Left ventricle myocardium superior (tissue), 1 donor: ENCODE results near the gene LMBR1L. TPM values are rescaled to one million over a fixed set of nuclear protein-coding genes. Genes with fewer than 3 reads are reported as not detected.
A peak's percentile ranks its signal among the peaks of the same experiment; 100 is the strongest.
"Not testable (repeated sequence)": the region's sequence is repeated elsewhere in the genome, so short reads cannot be mapped to it uniquely, and the experiment has no call there.

Source experiments
- ATAC-seq: fragments of 200-7000 bp; cut with Tn5 transposase; one replicate; pipeline ENCODE4 v1.9.1; 2020; ENCODE audit warnings: mild to moderate bottlenecking, moderate library complexity
- DNase-seq: peaks from one replicate; pipeline ENCODE4 v3.0.0-alpha.2; 2020
- intact Hi-C: fragments of 100-400 bp; cut with micrococcal nuclease; formaldehyde crosslinking; loops from one replicate; pipeline ENCODE4 v1.11.0; 2022
- long read RNA-seq: library from polyadenylated mRNA; unstranded; transcript quantifications from one replicate; pipeline ENCODE4 v2.0.0, GENCODE V29; 2021
- total RNA-seq: library from RNA; stranded (reverse); fragmentation: NEBNext Ultra II Directional; extraction: Animal tissue kit (Norgen Biotek cat#: 25700); gene quantifications from one replicate; pipeline ENCODE4 v1.2.1, GENCODE V29; 2021
- donor health status: DM: no; HTN: yes; CAD: no; lungs with severe emphysema.

The LMBR1L gene, protein sequence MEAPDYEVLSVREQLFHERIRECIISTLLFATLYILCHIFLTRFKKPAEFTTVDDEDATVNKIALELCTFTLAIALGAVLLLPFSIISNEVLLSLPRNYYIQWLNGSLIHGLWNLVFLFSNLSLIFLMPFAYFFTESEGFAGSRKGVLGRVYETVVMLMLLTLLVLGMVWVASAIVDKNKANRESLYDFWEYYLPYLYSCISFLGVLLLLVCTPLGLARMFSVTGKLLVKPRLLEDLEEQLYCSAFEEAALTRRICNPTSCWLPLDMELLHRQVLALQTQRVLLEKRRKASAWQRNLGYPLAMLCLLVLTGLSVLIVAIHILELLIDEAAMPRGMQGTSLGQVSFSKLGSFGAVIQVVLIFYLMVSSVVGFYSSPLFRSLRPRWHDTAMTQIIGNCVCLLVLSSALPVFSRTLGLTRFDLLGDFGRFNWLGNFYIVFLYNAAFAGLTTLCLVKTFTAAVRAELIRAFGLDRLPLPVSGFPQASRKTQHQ
- 30.7 TPM for total RNA-seq
- long read RNA-seq, partial matches to known transcripts, result 3 of 13 reads
- long read RNA-seq, other reads (novel, unspliced or antisense), result 8 of 13 reads

DNA sequence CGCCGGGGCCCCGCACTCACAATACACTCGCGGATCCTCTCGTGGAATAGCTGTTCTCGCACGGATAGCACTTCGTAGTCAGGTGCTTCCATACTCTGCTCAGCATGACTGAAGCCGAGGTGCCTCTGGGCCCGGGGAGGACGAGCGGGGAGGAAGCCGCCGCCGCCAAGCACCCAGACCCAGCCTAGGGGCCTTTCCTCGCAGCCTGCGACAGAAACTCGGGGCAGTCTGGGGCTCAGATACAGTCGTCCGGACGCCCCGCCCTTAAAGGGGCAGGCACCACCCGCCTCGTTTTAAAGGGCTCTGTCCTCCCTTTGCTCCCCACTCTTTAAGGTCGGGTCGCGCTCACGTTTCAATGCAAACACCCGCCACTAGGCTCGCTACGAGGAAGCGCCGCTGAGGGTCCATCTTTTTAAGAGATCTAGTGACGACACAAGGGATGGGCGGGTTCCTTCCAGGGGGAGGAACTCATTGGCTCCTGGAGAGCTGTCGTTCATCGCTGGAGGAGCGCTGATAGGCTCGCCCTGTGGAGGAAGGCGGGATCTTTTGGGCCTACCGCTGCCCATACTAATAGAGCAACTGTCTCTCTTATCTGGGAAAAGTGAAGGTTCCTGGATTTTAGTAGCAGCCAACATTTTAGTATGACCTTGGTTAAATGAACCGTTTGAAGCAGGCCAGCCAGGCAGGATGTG lies at the start of gene LMBR1L:
Gene LMBR1L (minus strand): TSS at position 384 of the 692 bp plus-strand sequence. CDS start 292 bp downstream, at position 92.
- peak; percentile 96 for ATAC-seq
- peak; percentile 95 for DNase-seq
- intact Hi-C loops, result no loop called here

DNA sequence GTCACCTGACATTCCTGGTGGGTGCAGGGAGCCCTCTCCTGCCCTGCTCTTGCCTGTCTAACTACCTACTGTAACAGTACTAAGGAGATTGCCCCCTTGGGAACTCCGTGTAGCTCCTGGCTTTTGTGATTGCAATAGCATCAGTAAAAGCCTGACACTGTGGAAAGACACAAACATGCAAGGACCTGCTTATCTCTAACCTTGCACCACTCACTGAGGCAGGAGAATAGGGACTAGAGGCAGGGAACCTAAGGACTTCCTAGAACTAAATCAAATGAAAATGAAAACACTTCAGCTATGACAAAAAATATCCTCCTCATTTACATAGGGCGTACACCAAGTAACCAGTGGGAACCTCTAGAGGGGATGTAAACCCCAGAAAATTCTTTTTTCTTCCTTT lies 49.8 kb upstream of the LMBR1L start:
- intact Hi-C loops, result no loop called here
- no peak for DNase-seq

DNA sequence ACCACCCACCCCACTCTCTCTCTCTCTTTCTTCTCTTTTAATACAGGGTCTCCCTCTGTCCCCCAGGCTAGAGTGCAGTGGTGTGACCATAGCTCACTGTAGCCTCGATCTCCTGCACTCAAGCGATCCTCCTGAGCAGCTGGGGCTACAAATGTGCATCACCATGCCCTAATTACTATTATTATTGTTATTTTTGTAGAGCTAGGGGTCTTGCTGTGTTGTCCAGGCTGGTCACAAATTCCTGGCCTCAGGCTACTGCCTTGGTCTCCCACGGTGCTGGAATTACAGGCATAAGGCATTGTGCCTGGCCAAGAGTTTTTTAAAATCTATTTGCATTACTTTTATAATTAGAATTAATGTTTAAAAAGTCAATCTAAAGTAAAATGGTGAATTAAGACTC lies 43.6 kb upstream of the LMBR1L start:
- intact Hi-C loops, result no loop called here
- ATAC-seq, result no peak
- no peak for DNase-seq

More for the DNA sequence above, 49.8 kb upstream of the LMBR1L start:
- ATAC-seq, result no peak

DNA sequence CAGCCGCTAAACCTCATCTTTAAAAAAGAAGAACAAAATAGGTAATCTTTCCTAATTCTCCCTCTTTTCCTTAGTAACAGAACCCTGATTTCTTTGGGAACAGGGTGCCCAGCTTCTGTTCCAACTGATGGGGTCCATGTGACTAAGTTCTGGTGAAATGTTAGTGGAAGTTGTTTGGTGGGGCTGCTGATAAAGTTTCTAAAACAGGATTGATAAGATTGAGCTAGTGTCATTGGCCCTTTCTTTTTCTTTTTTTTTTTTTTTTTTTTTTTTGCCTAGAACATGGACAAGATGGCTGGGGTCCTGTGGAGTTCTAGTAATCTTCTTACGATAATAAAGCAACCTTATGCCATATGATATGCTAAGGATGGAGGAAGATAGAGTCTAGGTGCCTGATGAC lies 36.7 kb upstream of the LMBR1L start:
- ATAC-seq (no peak), DNase-seq (no peak)
- intact Hi-C loops, result no loop called here

DNA sequence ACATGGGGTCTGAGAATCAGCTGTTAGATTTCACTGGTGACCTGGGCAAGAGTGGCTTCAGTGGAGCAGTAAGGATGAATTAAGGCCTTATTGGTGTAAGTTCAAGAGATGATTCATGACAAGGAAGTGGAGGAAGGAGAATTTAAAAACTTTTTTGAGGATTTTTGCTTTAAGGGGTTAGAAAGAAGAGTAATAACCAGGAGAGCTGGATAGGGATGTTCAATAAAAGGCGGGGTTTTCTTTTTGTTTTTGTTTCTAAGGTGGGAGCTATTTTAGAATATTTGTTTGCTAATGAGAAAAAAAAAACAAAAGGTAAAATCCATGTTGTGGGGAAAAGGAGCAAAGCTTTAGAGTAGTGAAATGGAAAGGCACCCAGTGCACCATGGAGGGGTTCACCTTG lies 35.8 kb upstream of the LMBR1L start:
- intact Hi-C loops, result no loop called here

DNA sequence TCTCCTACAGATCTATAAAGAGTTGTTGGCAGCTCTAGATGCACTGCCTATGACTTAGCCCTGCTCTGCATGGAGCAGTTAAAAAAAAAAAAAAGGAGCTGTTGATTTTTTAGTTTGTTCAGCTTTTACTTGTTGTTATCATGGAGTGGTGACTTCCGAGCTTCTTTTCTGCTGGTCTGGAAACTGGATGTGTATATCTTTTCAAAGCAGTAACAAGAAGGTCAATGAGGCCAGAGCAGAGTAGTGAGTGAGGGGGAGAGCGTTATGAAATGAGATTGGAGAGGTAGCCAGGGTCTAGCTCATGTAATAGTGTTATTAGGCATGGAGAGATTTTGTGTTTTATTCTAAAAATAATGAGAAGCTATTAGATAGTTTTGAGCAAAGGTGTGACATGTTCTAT lies 33.7 kb upstream of the LMBR1L start:
- no peak for DNase-seq
- intact Hi-C loops, result no loop called here
- ATAC-seq, result no peak

More for the DNA sequence above, 35.8 kb upstream of the LMBR1L start:
- no peak for ATAC-seq
- no peak for DNase-seq

DNA sequence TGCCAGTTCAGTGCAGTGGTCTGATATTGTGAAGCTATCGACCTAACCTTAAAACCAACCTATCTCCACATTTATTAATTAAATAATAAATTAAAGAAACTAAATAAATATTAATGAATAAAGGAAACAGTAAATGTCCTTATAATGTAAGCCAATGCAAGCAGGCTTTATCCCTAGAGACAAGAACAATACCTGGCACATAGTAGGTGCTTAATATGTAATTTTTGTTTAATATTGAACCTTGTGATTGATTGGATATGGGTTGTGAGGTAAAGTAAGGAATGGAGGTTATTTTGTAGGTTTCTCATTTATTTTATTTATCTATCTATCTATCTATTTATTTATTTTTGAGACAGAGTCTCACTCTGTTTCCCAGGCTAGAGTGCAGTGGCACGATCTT lies 28.4 kb upstream of the LMBR1L start:
- DNase-seq (no peak), ATAC-seq (no peak)
- intact Hi-C loops, result loop anchor here (10.0 kb wide), 1 partner anchor 96 kb away; no protein-coding TSS in a partner anchor

DNA sequence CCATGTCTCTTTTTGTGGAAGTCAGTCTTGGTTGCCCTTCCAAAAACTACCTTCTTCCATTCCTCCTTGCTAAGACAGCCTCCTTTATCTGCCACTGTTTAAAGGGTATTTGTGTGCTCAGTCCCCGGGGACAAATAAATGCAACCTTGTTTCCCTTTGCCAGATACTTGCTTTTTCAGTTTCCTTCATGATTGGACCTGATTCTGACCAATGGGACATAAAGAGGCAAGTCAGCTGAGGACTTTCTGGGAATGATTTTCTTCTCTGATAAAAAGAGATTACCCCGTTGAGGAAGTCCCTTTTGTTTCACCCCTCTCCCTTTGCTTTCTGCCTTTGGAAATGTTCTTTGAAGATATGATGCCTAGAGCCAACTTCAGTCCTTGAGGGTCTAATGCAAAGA lies 27.9 kb upstream of the LMBR1L start:
- ATAC-seq (no peak), DNase-seq (no peak)
- intact Hi-C loops, result loop anchor here (10.0 kb wide), 1 partner anchor 96 kb away; no protein-coding TSS in a partner anchor

DNA sequence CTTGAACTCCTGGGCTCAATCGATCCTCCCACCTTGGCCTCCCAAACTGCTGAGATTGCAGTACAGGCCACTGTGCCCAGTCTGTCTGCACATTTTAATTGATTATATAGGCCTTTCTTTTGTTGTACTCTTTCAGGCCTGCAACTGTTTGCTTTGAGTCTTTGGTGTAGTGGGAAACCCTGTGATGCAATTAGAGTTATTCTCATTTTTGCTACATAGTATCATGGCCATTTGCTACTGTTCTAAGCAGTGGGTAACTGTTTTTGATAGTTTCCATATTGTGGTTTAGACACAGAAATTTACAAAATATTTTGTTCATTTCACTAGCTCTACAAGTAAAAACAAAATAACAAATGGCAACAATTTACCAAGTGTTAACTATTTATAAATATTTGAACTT lies 26.8 kb upstream of the LMBR1L start:
- ATAC-seq (no peak), DNase-seq (no peak)
- intact Hi-C loops, result loop anchor here (10.0 kb wide), 1 partner anchor 97 kb away; no protein-coding TSS in a partner anchor

DNA sequence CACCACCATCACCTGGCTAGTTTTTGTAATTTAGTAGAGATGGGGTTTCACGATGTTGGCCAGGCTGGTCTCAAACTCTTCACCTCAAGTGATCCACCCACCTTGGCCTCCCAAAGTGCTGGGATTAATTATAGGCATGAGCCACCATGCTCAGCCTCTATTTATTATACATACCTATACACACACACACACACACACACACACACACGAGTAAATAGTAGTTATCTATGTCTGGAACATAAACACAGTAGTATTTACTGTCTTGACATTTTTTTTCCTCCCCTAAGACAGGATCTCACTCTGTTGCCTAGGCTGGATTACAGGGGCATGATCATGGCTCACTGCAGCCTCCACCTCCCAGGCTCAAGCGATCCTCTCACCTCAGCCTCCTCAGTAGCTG lies 26.4 kb upstream of the LMBR1L start:
- ATAC-seq, DNase-seq: not testable (repeated sequence)
- intact Hi-C loops, result loop anchor here (10.0 kb wide), 1 partner anchor 98 kb away; no protein-coding TSS in a partner anchor

DNA sequence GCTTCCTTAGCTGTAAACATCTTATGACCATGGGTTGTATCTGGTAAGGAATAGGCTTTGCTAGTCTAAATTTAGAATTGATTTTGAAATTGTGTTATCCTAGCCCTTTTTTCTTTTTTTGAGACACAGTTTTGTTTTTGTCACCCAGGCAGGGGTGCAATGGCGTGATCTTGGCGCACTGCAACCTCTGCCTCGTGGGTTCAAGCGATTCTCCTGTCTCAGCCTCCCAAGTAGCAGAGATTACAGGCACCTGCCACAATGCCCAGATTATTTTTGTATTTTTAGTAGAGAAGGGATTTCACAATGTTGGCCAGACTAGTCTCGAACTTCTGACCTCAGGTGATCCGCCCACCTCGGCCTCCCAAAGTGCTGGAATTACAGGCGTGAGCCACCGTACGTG lies 22.9 kb upstream of the LMBR1L start:
- intact Hi-C loops, result loop anchor here (10.0 kb wide), 1 partner anchor 101 kb away; no protein-coding TSS in a partner anchor
- ATAC-seq (no peak), DNase-seq (no peak)

DNA sequence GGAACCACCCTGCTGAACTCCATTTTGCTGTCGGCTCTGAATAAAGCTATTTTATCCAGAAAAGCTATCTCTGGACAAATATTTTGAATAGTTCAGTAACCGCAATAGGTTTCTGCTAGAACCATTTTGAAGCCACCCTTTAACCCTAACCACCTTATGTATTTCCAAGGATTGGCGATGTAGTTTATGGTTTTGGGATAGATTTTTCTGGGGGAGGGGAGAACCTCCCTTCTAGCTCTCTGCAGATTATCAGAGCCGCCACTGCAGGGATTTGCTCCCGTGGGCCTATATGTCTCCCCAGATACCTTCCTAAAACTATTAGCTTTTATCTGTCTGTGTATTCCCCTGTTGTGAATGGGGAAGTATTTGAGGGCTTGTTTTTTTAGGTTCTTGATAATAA lies 22.4 kb upstream of the LMBR1L start:
- DNase-seq, result no peak
- intact Hi-C loops, result loop anchor here (10.0 kb wide), 1 partner anchor 102 kb away; no protein-coding TSS in a partner anchor
- no peak for ATAC-seq

DNA sequence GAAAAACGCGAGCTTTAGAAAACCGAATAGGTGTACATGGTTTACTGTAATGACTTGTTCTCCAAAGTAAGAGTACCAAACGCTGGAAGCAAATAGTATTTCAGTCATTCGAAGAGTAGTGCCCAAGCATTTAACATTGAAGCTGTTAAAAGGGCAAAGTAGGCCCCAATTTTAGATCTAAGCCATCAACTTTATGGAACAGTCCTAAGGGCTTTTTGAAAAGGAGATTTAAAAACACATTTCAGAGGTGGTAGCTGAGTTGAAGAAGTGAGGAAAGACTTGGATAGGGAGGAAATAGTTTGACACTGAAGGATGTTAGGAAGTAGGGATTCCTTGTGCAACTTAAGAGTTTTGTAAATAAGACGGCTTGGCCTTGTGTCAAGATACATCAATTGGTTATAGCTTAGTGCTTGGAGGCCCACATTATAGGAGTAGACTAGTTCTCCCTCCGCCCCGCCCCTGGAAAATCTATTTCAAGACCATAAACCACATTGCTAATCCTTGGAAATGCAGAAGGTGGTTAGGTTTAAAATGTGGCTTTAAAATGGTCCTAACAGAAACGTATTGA lies 21.3 kb upstream of the LMBR1L start:
- DNase-seq (no peak), ATAC-seq (no peak)
- intact Hi-C loops, result loop anchor here (10.0 kb wide), 1 partner anchor 103 kb away; no protein-coding TSS in a partner anchor

DNA sequence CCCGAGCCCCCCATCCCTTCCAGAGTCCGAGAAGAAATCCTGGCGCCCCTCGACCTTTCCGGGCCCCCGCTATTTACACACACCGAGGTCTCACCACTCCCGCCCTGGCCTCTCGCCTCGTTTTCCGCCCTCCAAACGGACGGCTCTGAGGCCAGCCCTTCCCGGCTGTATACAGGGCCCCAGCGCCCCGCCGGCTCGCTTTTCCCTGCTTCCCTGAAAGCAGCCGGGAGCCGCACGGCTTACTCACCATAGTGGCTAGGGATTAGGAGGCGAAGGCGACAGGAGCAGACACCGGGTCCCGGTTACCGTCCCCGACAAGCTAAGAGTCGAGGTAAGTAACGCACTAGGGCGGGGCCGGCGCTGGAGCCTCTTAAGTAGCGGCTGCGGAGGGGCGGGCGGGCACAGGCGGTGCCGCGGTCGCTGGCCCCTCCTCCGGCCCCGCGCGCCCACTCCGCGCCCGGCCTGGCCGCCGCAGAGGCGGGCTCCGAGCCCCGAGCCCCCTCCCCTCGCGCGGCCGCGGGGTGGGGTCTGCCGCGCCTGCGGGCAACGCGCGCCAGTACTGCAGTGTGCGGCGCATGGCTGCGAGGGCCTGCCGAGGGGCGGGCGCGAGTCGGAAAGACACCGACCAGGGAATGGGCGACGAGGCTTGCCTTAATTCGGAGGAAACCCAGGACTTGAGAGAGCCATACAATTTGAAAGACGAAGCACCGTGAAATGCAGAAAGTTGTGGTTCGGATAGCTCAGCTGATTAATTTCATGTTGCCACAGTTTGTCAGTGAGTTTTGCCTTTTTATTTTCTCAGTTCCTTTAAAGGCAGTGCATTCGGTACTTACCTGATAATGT lies 20.6 kb upstream of the LMBR1L start, which contains the start of gene TUBA1B:
Gene TUBA1B (minus strand): TSS at position 345 of the 843 bp plus-strand sequence. CDS start 95 bp downstream, at position 250.
- ATAC-seq (peak; percentile 94), DNase-seq (peak; percentile 96)
- intact Hi-C loops, result loop anchor here (10.0 kb wide), 1 partner anchor 104 kb away; no protein-coding TSS in a partner anchor

DNA sequence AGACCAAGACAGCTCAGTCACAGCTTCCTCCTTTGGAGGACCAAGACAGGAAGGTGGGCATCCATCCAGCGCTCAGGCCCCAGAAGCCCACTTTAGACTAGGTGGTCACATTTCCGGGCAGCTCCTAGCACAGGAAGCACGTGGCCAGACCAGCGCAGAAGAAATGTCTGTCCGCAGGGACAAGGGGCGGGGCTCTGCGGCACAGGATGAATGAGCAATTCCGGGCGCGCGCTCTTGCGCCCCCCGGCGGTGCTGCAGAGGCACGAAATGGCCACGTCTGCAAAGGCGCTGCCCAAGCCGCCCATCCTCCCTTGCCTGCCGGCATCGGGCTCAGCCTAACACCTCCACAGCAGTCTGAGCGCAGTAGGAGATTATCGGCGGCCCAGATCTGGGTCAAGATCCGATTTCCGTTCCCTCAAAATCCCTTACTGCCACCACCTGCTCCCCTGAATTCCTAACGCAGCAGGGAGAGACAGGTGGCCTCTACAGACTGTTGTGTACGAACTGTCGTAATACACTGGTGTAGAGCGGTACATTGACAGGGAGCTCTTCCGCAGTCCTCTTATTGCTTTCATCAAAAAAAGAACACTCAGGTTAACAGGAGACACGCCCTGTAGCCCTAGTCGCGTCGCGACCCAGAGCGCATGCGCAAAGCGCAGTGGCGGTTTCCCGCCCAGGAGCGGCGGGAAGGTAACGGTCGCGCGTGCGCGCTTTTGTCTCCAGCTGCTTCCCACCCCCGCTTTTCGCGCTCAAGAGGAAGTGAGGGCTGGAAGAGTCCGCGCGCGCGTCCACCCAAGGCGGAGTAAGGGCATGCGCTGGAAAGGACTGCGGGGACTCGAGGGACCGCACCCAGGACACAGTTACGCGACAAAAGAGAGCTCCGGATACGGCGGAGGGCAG lies 19.8 kb upstream of the LMBR1L start:
- DNase-seq, result peak; percentile 97
- peak; percentile 86 for ATAC-seq
- intact Hi-C loops, result loop anchor here (10.0 kb wide), 1 partner anchor 104 kb away; no protein-coding TSS in a partner anchor

DNA sequence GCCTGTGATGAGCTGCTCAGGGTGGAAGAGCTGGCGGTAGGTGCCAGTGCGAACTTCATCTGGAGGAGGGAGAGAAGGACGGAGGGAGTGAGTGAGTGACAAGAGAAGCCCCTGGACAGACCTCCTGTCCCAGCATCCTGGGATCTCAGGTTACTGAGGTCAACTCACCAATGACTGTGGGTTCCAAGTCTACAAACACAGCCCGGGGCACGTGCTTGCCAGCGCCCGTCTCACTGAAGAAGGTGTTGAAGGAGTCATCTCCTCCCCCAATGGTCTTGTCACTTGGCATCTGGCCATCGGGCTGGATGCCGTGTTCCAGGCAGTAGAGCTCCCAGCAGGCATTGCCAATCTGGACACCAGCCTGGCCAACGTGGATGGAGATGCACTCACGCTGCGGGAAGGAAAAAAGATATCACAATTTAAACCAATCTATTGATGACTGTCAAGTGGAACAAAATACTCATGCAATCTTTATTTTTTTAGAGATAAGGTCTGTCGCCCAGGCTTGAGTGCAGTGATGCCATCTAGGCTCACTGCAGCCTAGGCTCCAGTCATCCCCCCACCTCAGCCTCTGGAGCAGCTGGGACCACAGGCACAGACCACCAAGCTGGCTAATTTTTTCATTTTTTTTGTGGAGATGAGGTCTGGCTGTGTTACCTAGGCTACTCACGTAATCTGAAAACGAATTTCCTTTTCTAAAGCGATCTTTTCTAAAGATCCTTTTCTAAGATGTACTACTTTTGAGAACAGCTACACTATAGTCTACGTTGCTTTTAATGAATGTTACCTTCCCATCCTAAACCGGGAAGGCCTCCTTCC lies 18.9 kb upstream of the LMBR1L start:
- ATAC-seq (no peak), DNase-seq (peak; percentile 65)
- intact Hi-C loops, result loop anchor here (10.0 kb wide), 1 partner anchor 105 kb away; no protein-coding TSS in a partner anchor
